HepG2 (cell line): Measurements from ENCODE around the gene TSACC. TPM values are rescaled to one million over a fixed set of nuclear protein-coding genes. Genes with fewer than 3 reads are reported as not detected.
A peak's percentile ranks its signal among the peaks of the same experiment; 100 is the strongest.

Source experiments
- GATA4 ChIP-seq: sonication (generic); IDR thresholded peaks from 2 replicates; pipeline ENCODE4 v1.6.1; 2016; ENCODE audit warnings: antibody characterized with exemption, low read depth, borderline replicate concordance
- HOXA7 ChIP-seq: sonication (generic); formaldehyde crosslinking; IDR thresholded peaks from 2 replicates; pipeline ENCODE4 v1.8.1; 2022; ENCODE audit warnings: mild to moderate bottlenecking, missing genetic modification reagents, moderate library complexity
- KDM1A ChIP-seq: IDR thresholded peaks from 2 replicates; pipeline ENCODE4 v1.6.1; 2016; ENCODE audit warnings: missing compliant biosample characterization
- KLF13 ChIP-seq: sonication (generic); formaldehyde crosslinking; IDR thresholded peaks from 2 replicates; pipeline ENCODE4 v1.4.0; 2020; ENCODE audit warnings: mild to moderate bottlenecking, missing genetic modification reagents
- NFRKB ChIP-seq: fragments of 450-650 bp; IDR thresholded peaks from 2 replicates; pipeline ENCODE4 v1.6.1; 2017
- PCBP2 ChIP-seq: fragments of 200-400 bp; formaldehyde crosslinking; optimal IDR thresholded peaks from 2 replicates; pipeline ENCODE3; 2018; ENCODE audit warnings: low read length, low read depth; ENCODE audit not compliant: poor library complexity, severe bottlenecking
- RBM39 ChIP-seq: fragments of 200-400 bp; formaldehyde crosslinking; IDR thresholded peaks from one replicate; pipeline ENCODE4 v1.6.1; 2018; ENCODE audit warnings: antibody characterized with exemption, mild to moderate bottlenecking, low read depth, low read length; ENCODE audit not compliant: poor library complexity, severe bottlenecking
- SMAD1 ChIP-seq: sonication (generic); formaldehyde crosslinking; IDR thresholded peaks from 2 replicates; pipeline ENCODE4 v1.4.0; 2020; ENCODE audit warnings: missing genetic modification reagents, low read depth, mild to moderate bottlenecking, borderline replicate concordance
- TBX2 ChIP-seq: sonication (generic); formaldehyde crosslinking; IDR thresholded peaks from 2 replicates; pipeline ENCODE4 v1.5.0; 2020; ENCODE audit warnings: missing genetic modification reagents, mild to moderate bottlenecking, borderline replicate concordance
- TOE1 ChIP-seq: sonication (generic); formaldehyde crosslinking; IDR thresholded peaks from 2 replicates; pipeline ENCODE4 v1.4.0; 2020; ENCODE audit warnings: mild to moderate bottlenecking, missing genetic modification reagents
- TRAFD1 ChIP-seq: sonication (generic); formaldehyde crosslinking; IDR thresholded peaks from 2 replicates; pipeline ENCODE4 v1.5.1; 2020; ENCODE audit warnings: missing genetic modification reagents, mild to moderate bottlenecking, borderline replicate concordance
- ZEB1 ChIP-seq: IDR thresholded peaks from 2 replicates; pipeline ENCODE4 v1.6.1; 2012; ENCODE audit warnings: mild to moderate bottlenecking, low read depth, inconsistent platforms; ENCODE audit not compliant: insufficient replicate concordance
- ZGPAT ChIP-seq: IDR thresholded peaks from 2 replicates; pipeline ENCODE4 v1.6.1; 2016; ENCODE audit warnings: mild to moderate bottlenecking
- ZMYM4 ChIP-seq: sonication (generic); formaldehyde crosslinking; IDR thresholded peaks from 2 replicates; pipeline ENCODE4 v1.8.1; 2023; ENCODE audit warnings: mild to moderate bottlenecking, missing genetic modification reagents
- ZNF484 ChIP-seq: sonication (generic); formaldehyde crosslinking; IDR thresholded peaks from 2 replicates; pipeline ENCODE4 v1.5.1; 2020; ENCODE audit warnings: mild to moderate bottlenecking, low read depth, missing genetic modification reagents, borderline replicate concordance
- ZNF772 ChIP-seq: sonication (generic); formaldehyde crosslinking; IDR thresholded peaks from 2 replicates; pipeline ENCODE4 v1.5.0; 2020; ENCODE audit warnings: mild to moderate bottlenecking, missing genetic modification reagents
- ZSCAN30 ChIP-seq: sonication (generic); formaldehyde crosslinking; IDR thresholded peaks from 2 replicates; pipeline ENCODE4 v1.5.0; 2020; ENCODE audit warnings: mild to moderate bottlenecking, missing genetic modification reagents
- polyA plus RNA-seq, 8 experiments: library from polyadenylated mRNA; depleted of rRNA in 3 of 8; stranded (reverse) in 7 of 8; unstranded in 1 of 8; fragments of >200 nt; fragmentation: Illumina TruSeq in 4 of 8; extraction: Trizol in 4 of 8; gene quantifications; 2 replicates each; pipeline versions ENCODE4 v1.2.1 to v1.2.3, GENCODE V29; 2011 to 2016; ENCODE audit warnings: low read depth in 4 of 8, missing spikeins in 1 of 8, mixed read lengths in 1 of 8; ENCODE audit not compliant: insufficient read depth in 1 of 8
- total RNA-seq, 5 experiments: library from RNA; depleted of rRNA; stranded (reverse); fragments of >200 nt; fragmentation: Illumina TruSeq; extraction: Trizol; gene quantifications; 2 replicates each; pipeline ENCODE4 v1.2.3, GENCODE V29; 2016; ENCODE audit warnings: low read depth in 1 of 5
- TF ChIP-seq, protein P1 (sequence below): sonication (generic); formaldehyde crosslinking; IDR thresholded peaks from 2 replicates; pipeline ENCODE4 v1.4.0; 2020; ENCODE audit warnings: missing genetic modification reagents
- TF ChIP-seq, protein P2 (sequence below): sonication (generic); formaldehyde crosslinking; IDR thresholded peaks from 2 replicates; pipeline ENCODE4 v1.8.1; 2023; ENCODE audit warnings: mild to moderate bottlenecking, moderate library complexity, missing genetic modification reagents
- TF ChIP-seq, protein P3 (sequence below): sonication (generic); formaldehyde crosslinking; IDR thresholded peaks from 2 replicates; pipeline ENCODE4 v1.4.0; 2020; ENCODE audit warnings: mild to moderate bottlenecking, missing genetic modification reagents

The TSACC gene
- total and polyA plus RNA-seq, 2 of the 13 experiments (the other 11 are each of a cell fraction or from before 2014, with no cell fraction given) = 1.5 to 2.6 TPM

GRCh38 chr1:156368157-156368658 is 29.9 kb downstream of the TSACC start (continued):
- TF ChIP-seq TRAFD1 (no peak), PCBP2 (no peak), NFRKB (no peak), TBX2 (no peak), ZGPAT (CRISPR knock-in tag) (no peak), ZNF772 (CRISPR knock-in tag) (no peak), HOXA7 (CRISPR knock-in tag) (no peak), GATA4 (peak; percentile 34; the same call in 1 of the 2 replicates), KLF13 (CRISPR knock-in tag) (no peak), ZEB1 (no peak), RBM39 (no peak), KDM1A (no peak), ZSCAN30 (no peak), SMAD1 (CRISPR knock-in tag) (no peak), ZMYM4 (CRISPR knock-in tag) (peak; percentile 53; the same call in 1 of the 2 replicates), ZNF484 (CRISPR knock-in tag) (no peak), TOE1 (CRISPR knock-in tag) (no peak)
- TF ChIP-seq, protein P1, sequence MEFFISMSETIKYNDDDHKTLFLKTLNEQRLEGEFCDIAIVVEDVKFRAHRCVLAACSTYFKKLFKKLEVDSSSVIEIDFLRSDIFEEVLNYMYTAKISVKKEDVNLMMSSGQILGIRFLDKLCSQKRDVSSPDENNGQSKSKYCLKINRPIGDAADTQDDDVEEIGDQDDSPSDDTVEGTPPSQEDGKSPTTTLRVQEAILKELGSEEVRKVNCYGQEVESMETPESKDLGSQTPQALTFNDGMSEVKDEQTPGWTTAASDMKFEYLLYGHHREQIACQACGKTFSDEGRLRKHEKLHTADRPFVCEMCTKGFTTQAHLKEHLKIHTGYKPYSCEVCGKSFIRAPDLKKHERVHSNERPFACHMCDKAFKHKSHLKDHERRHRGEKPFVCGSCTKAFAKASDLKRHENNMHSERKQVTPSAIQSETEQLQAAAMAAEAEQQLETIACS = no peak
- TF ChIP-seq, protein P2, sequence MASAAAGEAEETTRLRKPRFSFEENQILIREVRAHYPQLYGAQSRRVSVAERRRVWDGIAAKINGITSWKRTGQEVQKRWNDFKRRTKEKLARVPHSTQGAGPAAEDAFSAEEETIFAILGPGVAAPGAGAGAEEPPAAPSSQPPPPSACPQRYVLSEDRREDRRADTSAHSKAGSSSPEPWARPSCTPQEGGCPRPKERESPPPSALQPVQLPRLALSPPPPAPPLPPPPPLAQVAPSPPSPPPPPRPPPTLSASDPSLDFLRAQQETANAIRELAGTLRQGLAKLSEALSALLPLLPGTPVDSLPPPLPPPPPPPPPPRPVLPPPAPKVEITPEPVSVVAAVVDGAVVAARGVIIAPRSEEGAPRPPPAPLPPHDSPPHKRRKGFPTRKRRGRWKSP = no peak; the same call in 1 of the 2 replicates
- TF ChIP-seq, protein P3, sequence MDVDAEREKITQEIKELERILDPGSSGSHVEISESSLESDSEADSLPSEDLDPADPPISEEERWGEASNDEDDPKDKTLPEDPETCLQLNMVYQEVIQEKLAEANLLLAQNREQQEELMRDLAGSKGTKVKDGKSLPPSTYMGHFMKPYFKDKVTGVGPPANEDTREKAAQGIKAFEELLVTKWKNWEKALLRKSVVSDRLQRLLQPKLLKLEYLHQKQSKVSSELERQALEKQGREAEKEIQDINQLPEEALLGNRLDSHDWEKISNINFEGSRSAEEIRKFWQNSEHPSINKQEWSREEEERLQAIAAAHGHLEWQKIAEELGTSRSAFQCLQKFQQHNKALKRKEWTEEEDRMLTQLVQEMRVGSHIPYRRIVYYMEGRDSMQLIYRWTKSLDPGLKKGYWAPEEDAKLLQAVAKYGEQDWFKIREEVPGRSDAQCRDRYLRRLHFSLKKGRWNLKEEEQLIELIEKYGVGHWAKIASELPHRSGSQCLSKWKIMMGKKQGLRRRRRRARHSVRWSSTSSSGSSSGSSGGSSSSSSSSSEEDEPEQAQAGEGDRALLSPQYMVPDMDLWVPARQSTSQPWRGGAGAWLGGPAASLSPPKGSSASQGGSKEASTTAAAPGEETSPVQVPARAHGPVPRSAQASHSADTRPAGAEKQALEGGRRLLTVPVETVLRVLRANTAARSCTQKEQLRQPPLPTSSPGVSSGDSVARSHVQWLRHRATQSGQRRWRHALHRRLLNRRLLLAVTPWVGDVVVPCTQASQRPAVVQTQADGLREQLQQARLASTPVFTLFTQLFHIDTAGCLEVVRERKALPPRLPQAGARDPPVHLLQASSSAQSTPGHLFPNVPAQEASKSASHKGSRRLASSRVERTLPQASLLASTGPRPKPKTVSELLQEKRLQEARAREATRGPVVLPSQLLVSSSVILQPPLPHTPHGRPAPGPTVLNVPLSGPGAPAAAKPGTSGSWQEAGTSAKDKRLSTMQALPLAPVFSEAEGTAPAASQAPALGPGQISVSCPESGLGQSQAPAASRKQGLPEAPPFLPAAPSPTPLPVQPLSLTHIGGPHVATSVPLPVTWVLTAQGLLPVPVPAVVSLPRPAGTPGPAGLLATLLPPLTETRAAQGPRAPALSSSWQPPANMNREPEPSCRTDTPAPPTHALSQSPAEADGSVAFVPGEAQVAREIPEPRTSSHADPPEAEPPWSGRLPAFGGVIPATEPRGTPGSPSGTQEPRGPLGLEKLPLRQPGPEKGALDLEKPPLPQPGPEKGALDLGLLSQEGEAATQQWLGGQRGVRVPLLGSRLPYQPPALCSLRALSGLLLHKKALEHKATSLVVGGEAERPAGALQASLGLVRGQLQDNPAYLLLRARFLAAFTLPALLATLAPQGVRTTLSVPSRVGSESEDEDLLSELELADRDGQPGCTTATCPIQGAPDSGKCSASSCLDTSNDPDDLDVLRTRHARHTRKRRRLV = no peak
